SJCRH30 (cell line): ENCODE measurements around the gene NR4A2. TPM values are rescaled to one million over a fixed set of nuclear protein-coding genes. Genes with fewer than 3 reads are reported as not detected.

ENCODE experiments used
- DNase-seq, 2 experiments: peaks; one replicate each; pipeline ENCODE4 v3.0.0-alpha.2; 2015 to 2020
- H3K27ac ChIP-seq: fragments of 250-450 bp; sonication (Bioruptor Pico); 2 replicates; pipeline ENCODE4 v1.5.1; 2020; ENCODE audit warnings: mild to moderate bottlenecking, moderate library complexity
- H3K27me3 ChIP-seq: fragments of 250-450 bp; sonication (Bioruptor Pico); 2 replicates; pipeline ENCODE4 v1.5.1; 2020; ENCODE audit warnings: mild to moderate bottlenecking, moderate library complexity
- H3K36me3 ChIP-seq: fragments of 250-450 bp; sonication (Bioruptor Pico); 2 replicates; pipeline ENCODE4 v1.5.1; 2020; ENCODE audit warnings: mild to moderate bottlenecking, moderate library complexity
- H3K4me1 ChIP-seq: fragments of 250-450 bp; sonication (Bioruptor Pico); 2 replicates; pipeline ENCODE4 v1.5.1; 2020; ENCODE audit warnings: mild to moderate bottlenecking, moderate library complexity
- H3K4me3 ChIP-seq: fragments of 250-450 bp; sonication (Bioruptor Pico); 2 replicates; pipeline ENCODE4 v1.5.1; 2020; ENCODE audit warnings: mild to moderate bottlenecking, moderate library complexity
- H3K9me3 ChIP-seq: fragments of 250-450 bp; sonication (Bioruptor Pico); replicated peaks from 2 replicates; pipeline ENCODE4 v1.5.1; 2020; ENCODE audit warnings: mild to moderate bottlenecking, moderate library complexity
- total RNA-seq: library from RNA; depleted of rRNA; stranded (reverse); fragments of >200 nt; shearing (Covaris generic); gene quantifications from 2 replicates; pipeline ENCODE4 v1.2.3, GENCODE V29; 2014; rRNA removed

Gene NR4A2
- total RNA-seq = 0.46 and 0.51 TPM in 2 replicates

- no peaks in the 10 kb centered on the region for H3K36me3 ChIP-seq
- H3K27me3 ChIP-seq = no peaks in the 10 kb centered on the region
- peaks cover 6% of the 10 kb centered on the region for H3K4me1 ChIP-seq
- H3K4me3 ChIP-seq = peak within 1 kb of the TSS; percentile 71
- peak within 1 kb of the TSS; percentile 1; the same call in 1 of the 2 replicates for H3K27ac ChIP-seq
- no peaks in the 10 kb centered on the region for H3K9me3 ChIP-seq
- DNase-seq = peak; percentile 65 to 79
Observed at GRCh38 chr2:156332534-156333273, at the start of gene NR4A2. NR4A2 (minus strand) TSS chr2:156332721; CDS start chr2:156330186, 2,535 bp downstream.

GRCh38 chr2:156380117-156380645, 47.7 kb upstream of the NR4A2 start:
- no peaks in the 10 kb centered on the region for H3K27me3 ChIP-seq
- no peaks in the 10 kb centered on the region for H3K36me3 ChIP-seq
- DNase-seq = no peak
- H3K4me1 ChIP-seq = no peaks in the 10 kb centered on the region
- no peaks in the 10 kb centered on the region for H3K9me3 ChIP-seq
- no peak overlapping the region for H3K27ac ChIP-seq
- H3K4me3 ChIP-seq = no peak overlapping the region

- Histone ChIP-seq H3K4me3 (no peak overlapping the region), H3K4me1 (no peaks in the 10 kb centered on the region), H3K27ac (no peak overlapping the region), H3K36me3 (no peaks in the 10 kb centered on the region), H3K27me3 (no peaks in the 10 kb centered on the region), H3K9me3 (no peaks in the 10 kb centered on the region)
- no peak for DNase-seq
Observed at GRCh38 chr2:156379714-156380113, 47.2 kb upstream of the NR4A2 start.

GRCh38 chr2:156379071-156379470, 46.5 kb upstream of the NR4A2 start:
- no peaks in the 10 kb centered on the region for H3K4me1 ChIP-seq
- H3K27ac ChIP-seq = no peak overlapping the region
- DNase-seq = no peak
- H3K36me3 ChIP-seq = no peaks in the 10 kb centered on the region
- no peak overlapping the region for H3K4me3 ChIP-seq
- no peaks in the 10 kb centered on the region for H3K27me3 ChIP-seq
- no peaks in the 10 kb centered on the region for H3K9me3 ChIP-seq

- H3K4me3 ChIP-seq = no peak overlapping the region
- no peak overlapping the region for H3K27ac ChIP-seq
- H3K36me3 ChIP-seq = no peaks in the 10 kb centered on the region
Observed at GRCh38 chr2:156366753-156367152, 34.2 kb upstream of the NR4A2 start.

GRCh38 chr2:156363141-156363540, 30.6 kb upstream of the NR4A2 start:
- H3K36me3 ChIP-seq = no peaks in the 10 kb centered on the region
- H3K9me3 ChIP-seq = no peaks in the 10 kb centered on the region
- DNase-seq = no peak
- H3K4me3 ChIP-seq = no peak overlapping the region
- H3K27ac ChIP-seq = no peak overlapping the region
- no peaks in the 10 kb centered on the region for H3K27me3 ChIP-seq
- no peaks in the 10 kb centered on the region for H3K4me1 ChIP-seq

More at GRCh38 chr2:156366753-156367152, 34.2 kb upstream of the NR4A2 start:
- Histone ChIP-seq H3K27me3 (no peaks in the 10 kb centered on the region), H3K9me3 (no peaks in the 10 kb centered on the region), H3K4me1 (no peaks in the 10 kb centered on the region)
- DNase-seq = no peak

- Histone ChIP-seq H3K27me3 (no peaks in the 10 kb centered on the region), H3K4me1 (no peaks in the 10 kb centered on the region), H3K27ac (no peak overlapping the region), H3K9me3 (no peaks in the 10 kb centered on the region), H3K36me3 (no peaks in the 10 kb centered on the region), H3K4me3 (no peak overlapping the region)
- no peak for DNase-seq
Observed at GRCh38 chr2:156356014-156356754, 23.7 kb upstream of the NR4A2 start.

- H3K27me3 ChIP-seq = no peaks in the 10 kb centered on the region
- H3K9me3 ChIP-seq = no peaks in the 10 kb centered on the region
- H3K27ac ChIP-seq = no peak overlapping the region
- H3K4me3 ChIP-seq = no peak overlapping the region
- no peaks in the 10 kb centered on the region for H3K4me1 ChIP-seq
- DNase-seq = no peak
- H3K36me3 ChIP-seq = no peaks in the 10 kb centered on the region
Observed at GRCh38 chr2:156352911-156353310, 20.4 kb upstream of the NR4A2 start.

GRCh38 chr2:156350374-156351142, 18.0 kb upstream of the NR4A2 start:
- Histone ChIP-seq H3K4me1 (no peaks in the 10 kb centered on the region), H3K4me3 (no peak overlapping the region), H3K27me3 (no peaks in the 10 kb centered on the region), H3K9me3 (no peaks in the 10 kb centered on the region), H3K36me3 (no peaks in the 10 kb centered on the region), H3K27ac (no peak overlapping the region)
- DNase-seq = no peak

- H3K4me1 ChIP-seq = no peaks in the 10 kb centered on the region
- DNase-seq = no peak
Observed at GRCh38 chr2:156349605-156350004, 17.1 kb upstream of the NR4A2 start.

GRCh38 chr2:156349161-156349560, 16.6 kb upstream of the NR4A2 start:
- Histone ChIP-seq H3K9me3 (no peaks in the 10 kb centered on the region), H3K27me3 (no peaks in the 10 kb centered on the region), H3K4me1 (no peaks in the 10 kb centered on the region), H3K27ac (no peak overlapping the region), H3K4me3 (no peak overlapping the region), H3K36me3 (no peaks in the 10 kb centered on the region)
- no peak for DNase-seq

More at GRCh38 chr2:156349605-156350004, 17.1 kb upstream of the NR4A2 start:
- H3K36me3 ChIP-seq = no peaks in the 10 kb centered on the region
- H3K27ac ChIP-seq = no peak overlapping the region
- H3K4me3 ChIP-seq = no peak overlapping the region
- no peaks in the 10 kb centered on the region for H3K9me3 ChIP-seq
- no peaks in the 10 kb centered on the region for H3K27me3 ChIP-seq

- no peak for DNase-seq
- no peak overlapping the region for H3K4me3 ChIP-seq
- H3K27ac ChIP-seq = no peak overlapping the region
- H3K27me3 ChIP-seq = no peaks in the 10 kb centered on the region
- H3K9me3 ChIP-seq = no peaks in the 10 kb centered on the region
- no peaks in the 10 kb centered on the region for H3K4me1 ChIP-seq
- no peaks in the 10 kb centered on the region for H3K36me3 ChIP-seq
Observed at GRCh38 chr2:156347431-156347830, 14.9 kb upstream of the NR4A2 start.

- no peak for DNase-seq
- Histone ChIP-seq H3K4me1 (no peaks in the 10 kb centered on the region), H3K27me3 (no peaks in the 10 kb centered on the region), H3K27ac (no peak overlapping the region), H3K9me3 (no peaks in the 10 kb centered on the region), H3K36me3 (no peaks in the 10 kb centered on the region), H3K4me3 (no peak overlapping the region)
Observed at GRCh38 chr2:156346731-156347130, 14.2 kb upstream of the NR4A2 start.

GRCh38 chr2:156345582-156345981, 13.1 kb upstream of the NR4A2 start:
- Histone ChIP-seq H3K9me3 (no peaks in the 10 kb centered on the region), H3K4me3 (no peak overlapping the region), H3K36me3 (no peaks in the 10 kb centered on the region), H3K27me3 (no peaks in the 10 kb centered on the region), H3K27ac (no peak overlapping the region), H3K4me1 (no peaks in the 10 kb centered on the region)
- DNase-seq = no peak

GRCh38 chr2:156343940-156344301, 11.4 kb upstream of the NR4A2 start:
- no peak overlapping the region for H3K27ac ChIP-seq
- no peak overlapping the region for H3K4me3 ChIP-seq
- no peaks in the 10 kb centered on the region for H3K36me3 ChIP-seq
- no peaks in the 10 kb centered on the region for H3K4me1 ChIP-seq
- no peaks in the 10 kb centered on the region for H3K9me3 ChIP-seq
- peak in 1 of 2 experiments; percentile 25 for DNase-seq
- H3K27me3 ChIP-seq = no peaks in the 10 kb centered on the region
